GM21786 (cell line): ENCODE measurements around the gene AGBL4.
"Not testable (repeated sequence)": the region's sequence is repeated elsewhere in the genome, so short reads cannot be mapped to it uniquely, and the experiment has no call there.

Source experiments
- ATAC-seq: cut with Tn5 transposase; IDR thresholded peaks from one replicate; pipeline ENCODE4 v1.9.1; 2021; ENCODE audit not compliant: unreplicated experiment

Gene AGBL4

GRCh38 chr1:50023292-50024159, at the start of gene AGBL4:
Gene AGBL4 (minus strand): TSS chr1:50023954.
- ATAC-seq = no peak

- ATAC-seq = no peak
These were observed 43.1 kb upstream of the AGBL4 start for GRCh38 chr1:50066806-50067205.

DNA sequence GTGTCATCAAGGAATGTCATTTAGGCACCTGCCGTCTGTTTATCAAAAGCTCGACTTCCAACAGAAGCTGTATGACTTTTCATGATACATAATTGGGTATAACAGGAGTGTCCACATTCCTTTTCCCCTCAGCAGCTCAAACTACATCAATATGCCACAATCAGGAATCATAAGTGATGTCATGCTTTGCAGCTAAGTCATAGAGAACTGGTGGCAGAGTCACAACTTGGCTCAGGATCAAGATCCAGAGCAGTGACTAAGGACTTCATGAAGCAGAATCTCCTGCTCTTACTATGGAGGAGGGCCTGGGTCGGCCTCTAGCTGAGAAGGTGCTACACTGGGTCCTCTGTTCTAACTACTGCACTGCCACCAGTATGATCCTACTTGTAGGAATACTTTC, 36.5 kb upstream of the AGBL4 start:
- ATAC-seq = no peak

DNA sequence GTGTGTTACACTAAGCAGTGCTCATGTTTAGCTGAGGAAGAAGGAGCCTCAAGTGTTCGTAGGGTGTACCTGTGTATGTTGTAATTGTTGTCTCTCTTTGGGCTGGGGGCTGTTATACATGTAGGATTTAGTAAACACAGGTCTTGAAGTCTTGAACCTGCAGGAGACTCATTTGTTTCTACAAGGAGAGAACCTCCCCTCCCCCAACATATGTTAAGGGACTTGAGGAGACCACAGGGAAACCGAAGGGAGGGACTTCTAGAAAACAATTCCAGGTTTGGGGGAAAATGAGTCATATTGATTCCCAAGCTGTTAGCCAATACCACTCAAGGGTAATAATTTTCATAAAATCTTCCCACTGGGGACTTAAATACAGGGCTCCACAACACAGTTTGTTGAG, 25.0 kb upstream of the AGBL4 start:
- ATAC-seq = no peak

- ATAC-seq = no peak
These were observed 24.4 kb upstream of the AGBL4 start for GRCh38 chr1:50047916-50048694.

DNA sequence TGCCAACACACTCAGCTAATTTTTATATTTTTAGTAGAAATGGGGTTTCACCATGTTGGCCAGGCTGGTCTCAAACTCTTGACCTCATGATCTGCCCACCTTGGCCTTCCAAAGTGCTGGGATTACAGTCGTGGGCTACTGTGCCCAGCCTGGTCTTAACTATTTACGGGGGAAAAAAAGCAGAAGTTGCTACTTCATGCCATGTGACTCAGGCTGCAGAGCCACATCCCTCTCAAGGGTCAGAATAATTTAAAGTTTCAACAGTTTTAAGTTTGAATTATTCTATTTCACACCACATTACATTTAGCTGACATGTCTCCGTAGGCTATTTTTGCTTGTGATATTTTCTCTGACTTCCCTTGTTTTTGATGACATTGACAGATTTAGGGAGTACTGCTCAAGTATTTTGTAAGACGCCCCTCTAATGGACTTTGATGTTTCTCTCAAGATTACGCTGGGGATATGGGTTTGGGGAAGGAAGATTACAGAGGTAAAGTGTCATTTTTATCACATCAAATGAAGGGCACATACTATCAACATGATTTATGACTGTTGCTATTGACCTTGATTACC, 14.6 kb upstream of the AGBL4 start:
- no peak for ATAC-seq

DNA sequence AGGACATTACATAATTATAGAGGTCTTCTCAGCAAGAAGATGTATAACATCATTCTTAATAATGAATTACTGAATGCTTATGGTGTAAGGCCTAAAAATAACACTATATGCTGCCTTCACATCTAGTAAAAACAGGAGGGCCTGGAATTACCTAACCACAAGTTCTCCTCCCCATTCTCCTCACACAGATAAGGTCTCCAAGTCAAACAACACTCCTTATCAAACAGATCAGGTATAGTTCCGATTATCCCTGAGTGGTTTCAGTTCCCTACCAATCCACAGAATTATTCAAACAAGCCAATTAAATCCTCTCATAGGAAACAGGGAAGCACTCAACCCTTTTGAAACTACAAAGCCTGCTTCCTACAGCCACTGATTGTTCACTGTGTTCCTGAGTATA, 4.0 kb upstream of the AGBL4 start:
- ATAC-seq = no peak

DNA sequence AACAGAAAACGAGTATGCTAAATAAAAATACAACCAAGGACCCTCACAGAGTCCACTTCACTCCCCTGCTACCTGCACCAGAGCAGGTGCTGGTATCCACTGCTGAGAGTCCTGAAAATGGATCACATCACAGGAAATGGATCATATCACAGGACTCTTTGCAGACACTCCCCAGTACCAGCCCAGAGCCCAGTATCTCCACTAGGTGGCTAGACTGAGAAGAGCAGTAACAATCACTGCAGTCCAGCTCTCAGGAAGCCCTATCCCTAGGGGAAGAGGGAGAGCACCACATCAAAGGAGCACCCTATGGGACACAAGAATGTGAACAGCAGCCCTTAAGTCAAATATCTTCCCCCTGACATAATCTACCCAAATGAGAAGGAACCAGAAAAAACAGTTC, 28.0 kb downstream of the AGBL4 start:
- ATAC-seq = no peak

GRCh38 chr1:49971088-49971487, 52.7 kb downstream of the AGBL4 start:
- ATAC-seq = no peak

DNA sequence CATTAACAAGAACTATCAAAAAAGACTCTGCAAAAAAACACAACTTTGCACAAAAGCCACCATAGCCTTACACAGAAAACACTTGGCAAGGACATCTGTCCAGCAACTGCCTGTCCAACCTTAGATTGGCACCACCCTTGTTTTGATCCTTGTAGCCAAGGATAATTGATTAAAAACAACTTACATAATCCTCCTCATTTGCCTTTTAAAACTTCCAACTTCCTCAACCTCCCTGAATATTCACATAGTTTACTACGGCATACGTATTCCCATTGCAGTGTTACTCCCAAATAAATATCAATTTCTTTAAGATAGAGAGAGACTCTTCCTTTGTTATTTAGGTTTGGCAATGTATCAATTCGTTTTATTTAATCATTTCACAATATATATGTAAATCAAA, 72.4 kb downstream of the AGBL4 start:
- ATAC-seq = no peak

DNA sequence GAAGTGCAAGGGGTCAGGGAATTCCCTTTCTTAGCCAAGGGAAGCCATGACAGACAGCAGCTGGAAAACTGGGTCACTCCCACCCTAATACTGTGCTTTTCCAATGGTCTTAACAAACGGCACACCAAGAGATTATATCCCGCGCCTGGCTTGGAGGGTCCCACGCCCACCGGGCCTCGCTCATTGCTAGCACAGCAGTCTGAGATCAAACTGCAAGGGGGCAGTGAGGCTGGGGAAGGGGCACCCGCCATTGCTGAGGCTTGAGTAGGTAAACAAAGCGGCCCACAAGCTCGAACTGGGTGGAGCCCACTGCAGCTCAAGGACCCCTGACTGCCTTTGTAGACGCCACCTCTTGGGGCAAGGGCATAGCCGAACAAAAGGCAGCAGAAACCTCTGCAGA, 108.5 kb downstream of the AGBL4 start:
- ATAC-seq = not testable (repeated sequence)

DNA sequence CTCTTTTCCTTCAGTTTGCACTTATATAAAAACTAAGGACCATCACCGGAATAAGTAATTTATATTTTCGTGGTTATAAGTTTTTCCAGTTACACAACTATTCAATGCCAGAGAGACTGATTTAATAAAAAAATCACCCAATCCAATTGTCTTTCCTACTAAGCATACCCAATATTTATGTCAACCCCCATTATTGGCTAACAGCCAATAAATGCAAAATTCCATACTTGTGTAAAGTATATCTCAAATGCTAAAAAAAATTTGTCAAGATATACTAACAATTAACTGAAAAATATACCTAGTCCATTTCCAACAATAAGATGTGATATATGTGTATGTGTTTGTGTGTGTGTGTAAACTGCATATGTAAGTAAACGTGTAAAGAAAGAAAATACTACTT, 117.4 kb downstream of the AGBL4 start:
- no peak for ATAC-seq

DNA sequence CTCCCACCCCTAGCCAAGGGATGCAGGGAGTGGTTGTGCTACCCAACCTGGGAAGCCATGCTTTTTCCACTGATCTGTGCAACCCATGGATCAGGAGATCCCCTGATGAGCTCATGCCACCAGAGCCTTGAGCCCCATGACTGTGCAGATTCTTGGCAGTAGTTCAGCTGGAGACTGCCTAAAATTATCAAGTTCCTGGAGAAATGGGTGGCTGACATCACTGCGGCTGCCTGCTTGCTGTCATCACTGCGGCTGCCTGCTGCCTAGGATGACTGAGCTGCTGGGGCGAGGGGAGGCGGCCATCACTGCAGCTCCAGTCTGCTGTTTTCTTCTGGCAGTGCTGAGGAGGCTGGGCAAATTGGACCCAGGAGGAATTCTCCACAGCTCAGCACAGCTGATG, 159.2 kb downstream of the AGBL4 start:
- ATAC-seq = no peak

DNA sequence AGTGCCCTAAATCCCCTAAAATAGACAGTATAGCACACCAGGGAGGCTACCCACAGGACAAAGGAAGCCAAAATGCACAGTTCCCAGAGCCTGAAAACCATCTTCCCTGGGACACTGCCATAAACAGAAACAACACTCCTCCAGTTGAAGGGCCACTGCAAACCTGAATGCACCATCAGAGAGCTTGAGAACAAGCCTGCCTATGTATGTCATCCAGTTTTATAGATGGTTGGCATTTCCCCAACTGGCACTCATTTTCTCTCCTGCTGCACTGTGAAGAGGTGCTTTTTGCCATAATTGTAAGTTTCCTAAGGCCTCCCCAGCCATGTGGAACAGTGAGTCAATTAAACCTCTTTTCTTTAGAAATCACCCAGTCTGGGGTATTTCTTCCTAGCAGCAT, 169.0 kb downstream of the AGBL4 start:
- no peak for ATAC-seq

DNA sequence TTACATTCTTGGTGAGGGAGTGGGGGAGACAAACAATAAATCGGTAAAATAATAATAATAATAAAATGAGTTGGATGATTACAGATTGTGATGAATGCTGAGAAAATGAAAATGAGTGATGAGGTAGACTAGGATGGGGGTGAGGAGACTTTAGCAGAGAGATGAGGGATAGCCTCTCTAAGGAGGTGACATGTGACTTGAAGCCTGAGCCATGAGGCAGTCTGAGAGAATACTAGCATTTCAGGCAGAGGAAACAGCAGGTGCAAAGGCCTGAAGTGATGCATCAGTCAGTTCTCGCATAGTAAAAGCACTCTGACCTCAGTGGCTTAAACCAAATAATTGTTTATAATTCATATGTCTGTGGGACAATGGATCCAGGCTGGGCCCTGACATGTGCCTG, 181.2 kb downstream of the AGBL4 start:
- no peak for ATAC-seq

DNA sequence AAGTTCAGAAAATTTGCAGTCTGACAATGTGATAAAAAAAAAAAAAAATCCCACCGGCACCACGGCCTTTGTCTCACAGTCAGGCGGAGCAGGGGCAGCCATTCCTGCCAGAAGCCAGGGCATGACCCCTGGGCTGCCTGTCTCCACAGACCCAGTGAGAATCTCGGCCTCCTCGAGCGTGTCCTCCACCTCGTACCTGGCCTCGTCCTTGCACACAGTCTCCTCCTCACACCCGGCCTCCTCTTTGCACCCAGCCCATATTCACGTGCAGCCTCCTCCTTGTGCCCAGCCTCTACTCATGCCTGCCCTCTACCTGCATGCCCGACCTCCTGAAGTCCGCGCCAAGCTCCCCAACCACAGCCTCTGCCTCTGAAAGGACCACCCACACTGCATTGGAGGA, 182.0 kb downstream of the AGBL4 start:
- no peak for ATAC-seq

DNA sequence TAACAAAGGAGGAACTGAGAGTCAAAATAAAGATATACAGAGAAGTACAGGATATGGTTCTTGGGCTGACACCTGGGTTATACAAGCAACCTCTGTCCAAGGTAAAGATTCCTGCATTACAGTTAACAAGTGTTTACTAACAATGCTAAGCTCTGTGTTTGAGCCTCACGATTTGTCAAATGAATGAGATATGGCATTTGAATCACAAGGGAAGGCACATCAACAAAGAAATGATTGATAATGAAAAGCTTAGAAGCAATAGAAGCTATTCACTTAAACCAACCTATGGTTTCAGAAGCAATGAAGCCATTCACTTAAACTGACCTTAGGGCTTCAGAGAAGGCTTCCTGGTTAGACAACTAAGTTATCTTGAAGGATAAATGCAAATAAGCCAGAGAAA, 199.5 kb downstream of the AGBL4 start:
- no peak for ATAC-seq

DNA sequence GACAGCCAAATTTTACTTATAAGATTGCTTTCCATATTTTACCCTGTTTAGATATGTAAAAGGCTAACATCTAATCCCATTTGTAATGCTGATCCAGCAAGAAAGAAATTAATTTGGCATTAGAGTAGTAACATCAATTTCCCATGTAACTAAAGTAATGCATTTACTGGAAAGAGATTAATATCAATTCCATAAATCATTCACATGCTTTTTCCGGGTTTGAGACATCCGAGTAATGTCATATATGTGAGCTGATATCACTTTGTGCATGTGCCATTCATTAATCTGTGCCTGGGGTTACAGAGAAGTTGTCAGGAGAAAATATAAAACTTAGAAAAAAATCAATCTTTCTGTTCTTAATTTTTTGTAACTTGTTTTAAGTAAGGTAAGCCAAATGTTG, 206.1 kb downstream of the AGBL4 start:
- no peak for ATAC-seq

GRCh38 chr1:49787013-49787412, 236.7 kb downstream of the AGBL4 start:
- not testable (repeated sequence) for ATAC-seq

DNA sequence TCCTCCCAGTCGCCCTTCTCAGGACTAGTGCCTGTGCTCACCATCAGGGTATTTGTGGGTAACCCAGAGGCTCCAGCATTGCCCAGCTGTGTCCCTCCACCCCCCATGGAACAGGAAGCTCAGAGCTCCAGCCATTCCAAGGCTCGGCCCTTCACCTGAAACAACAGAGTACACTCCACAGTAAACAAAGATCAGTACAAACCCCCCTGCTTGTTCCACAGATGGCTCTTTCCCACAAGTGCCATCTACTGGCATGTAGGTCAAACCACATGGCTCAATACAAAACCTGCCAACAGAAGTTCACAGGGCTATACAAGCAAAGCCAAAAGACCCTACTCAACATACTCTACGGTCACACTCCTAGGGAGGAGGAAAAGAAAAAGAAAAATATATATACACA, 258.7 kb downstream of the AGBL4 start:
- ATAC-seq = no peak

GRCh38 chr1:49738118-49738517, 285.6 kb downstream of the AGBL4 start:
- ATAC-seq = not testable (repeated sequence)

DNA sequence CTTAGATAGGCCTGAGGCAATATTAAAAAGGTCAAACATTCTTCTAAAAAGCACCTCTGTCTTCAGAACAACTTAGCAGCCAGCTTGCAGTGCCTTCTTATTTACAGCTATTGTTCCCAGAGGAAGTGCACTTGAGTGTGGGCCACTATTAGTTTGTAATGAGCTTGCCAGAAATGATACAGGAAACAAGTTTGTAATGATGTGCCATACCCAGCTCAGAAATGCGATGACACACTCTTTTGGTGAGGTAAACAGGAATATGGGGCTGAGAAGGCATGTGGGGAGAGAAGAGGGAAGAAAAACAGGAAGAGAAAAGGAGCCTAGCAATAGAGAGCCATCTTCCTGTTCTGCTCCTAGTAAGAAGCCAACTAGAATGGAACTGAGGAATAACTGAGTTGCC, 295.4 kb downstream of the AGBL4 start:
- no peak for ATAC-seq
